Activated CD8-positive, alpha-beta memory T cell treated with anti-CD3 and anti-CD28 coated beads, Interleukin-2, amount 50 U/mL, for 24 hours (primary cell): ENCODE results near the gene TMEM119.
"Not testable (repeated sequence)": the region's sequence is repeated elsewhere in the genome, so short reads cannot be mapped to it uniquely, and the experiment has no call there.

Source experiments
- DNase-seq: peaks from one replicate; pipeline ENCODE4 v3.0.0-alpha.2; 2020; ENCODE audit errors: extremely low read depth

The TMEM119 gene

GRCh38 chr12:108635201-108635996 is 37.5 kb upstream of the TMEM119 start:
- no peak for DNase-seq

- DNase-seq, result no peak
These were observed 36.5 kb upstream of the TMEM119 start for GRCh38 chr12:108634341-108634751.

- peak; percentile 71 for DNase-seq
These were observed 35.8 kb upstream of the TMEM119 start, which contains the start of gene SELPLG for GRCh38 chr12:108633534-108634248. Gene SELPLG, minus strand, starts transcription at chr12:108633894. Its CDS starts 9,587 bp downstream, at chr12:108624307.

GRCh38 chr12:108633081-108633533 is 35.2 kb upstream of the TMEM119 start:
- DNase-seq, result no peak

GRCh38 chr12:108631261-108631660 is 33.4 kb upstream of the TMEM119 start:
- DNase-seq, result not testable (repeated sequence)

GRCh38 chr12:108630481-108631207 is 32.8 kb upstream of the TMEM119 start:
- DNase-seq, result no peak

GRCh38 chr12:108629824-108630476 is 32.1 kb upstream of the TMEM119 start:
- peak; percentile 50 for DNase-seq

GRCh38 chr12:108629151-108629550 is 31.3 kb upstream of the TMEM119 start:
- no peak for DNase-seq

GRCh38 chr12:108627134-108627920 is 29.4 kb upstream of the TMEM119 start:
- DNase-seq, result no peak

- DNase-seq, result no peak
These were observed 27.3 kb upstream of the TMEM119 start for GRCh38 chr12:108625228-108625627.

GRCh38 chr12:108623577-108623976 is 25.7 kb upstream of the TMEM119 start:
- no peak for DNase-seq

GRCh38 chr12:108622921-108623514 is 25.1 kb upstream of the TMEM119 start:
- no peak for DNase-seq

GRCh38 chr12:108622421-108622820 is 24.5 kb upstream of the TMEM119 start:
- DNase-seq, result no peak

GRCh38 chr12:108621161-108621560 is 23.3 kb upstream of the TMEM119 start:
- no peak for DNase-seq

GRCh38 chr12:108620236-108620879 is 22.5 kb upstream of the TMEM119 start:
- no peak for DNase-seq

GRCh38 chr12:108619369-108620160 is 21.7 kb upstream of the TMEM119 start:
- DNase-seq, result no peak

- DNase-seq, result not testable (repeated sequence)
These were observed 21.0 kb upstream of the TMEM119 start for GRCh38 chr12:108618953-108619274.

GRCh38 chr12:108618079-108618952 is 20.4 kb upstream of the TMEM119 start:
- DNase-seq, result no peak
